Measurements from ENCODE around the gene DHFR2.
"Not testable (repeated sequence)": the region's sequence is repeated elsewhere in the genome, so short reads cannot be mapped to it uniquely, and the experiment has no call there.

Gene DHFR2

DNA sequence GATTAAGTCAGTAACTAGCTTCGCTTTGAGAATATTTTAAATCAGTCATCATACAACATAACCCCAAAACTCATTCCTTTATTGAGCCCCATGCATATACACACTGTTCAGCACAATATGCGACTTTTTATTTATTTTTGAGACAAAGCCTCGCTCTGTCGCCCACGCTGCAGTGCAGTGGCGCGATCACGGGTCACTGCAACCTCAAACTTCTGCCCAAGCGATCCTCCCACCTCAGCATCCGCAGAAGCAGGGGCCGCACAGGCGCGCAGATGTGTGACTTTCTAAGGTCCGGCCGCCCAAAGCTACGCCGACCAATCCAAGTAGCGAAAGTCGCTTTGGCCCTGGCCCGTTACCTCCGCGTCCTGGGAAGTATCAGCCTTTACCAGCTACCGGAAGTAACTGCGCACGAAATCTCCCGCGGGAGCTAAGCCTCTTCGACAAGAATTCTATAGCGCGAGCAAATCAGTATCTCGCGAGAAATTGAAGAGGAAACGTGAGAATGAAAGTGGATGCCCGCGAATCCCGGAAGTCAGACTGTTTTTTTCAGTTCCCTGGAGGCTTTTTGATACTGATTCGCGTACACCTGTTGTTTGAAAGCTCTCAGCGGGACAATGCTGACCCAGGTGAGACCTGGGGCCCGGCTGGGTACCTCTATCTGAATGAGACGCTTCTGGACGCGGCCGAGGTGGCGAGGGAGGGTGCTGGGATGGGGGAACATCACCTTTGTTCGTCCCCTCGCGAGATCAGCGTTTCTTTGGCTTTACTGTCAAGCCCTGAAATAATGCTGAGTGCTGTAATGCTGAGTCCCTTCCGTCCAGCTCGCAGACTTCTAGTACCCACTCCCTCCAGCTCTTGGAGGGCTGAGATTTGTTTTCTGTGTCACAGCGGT lies at the start of gene DHFR2, which contains the start of gene NSUN3:
DHFR2 (minus strand) TSS at position 404 of the 892 bp plus-strand sequence. CDS start 1,405 bp downstream, outside the sequence.
NSUN3 (plus strand) TSS at position 549 of the 892 bp plus-strand sequence; CDS start at position 615, 66 bp downstream.
- peak; percentile 93 for DNase-seq

DNA sequence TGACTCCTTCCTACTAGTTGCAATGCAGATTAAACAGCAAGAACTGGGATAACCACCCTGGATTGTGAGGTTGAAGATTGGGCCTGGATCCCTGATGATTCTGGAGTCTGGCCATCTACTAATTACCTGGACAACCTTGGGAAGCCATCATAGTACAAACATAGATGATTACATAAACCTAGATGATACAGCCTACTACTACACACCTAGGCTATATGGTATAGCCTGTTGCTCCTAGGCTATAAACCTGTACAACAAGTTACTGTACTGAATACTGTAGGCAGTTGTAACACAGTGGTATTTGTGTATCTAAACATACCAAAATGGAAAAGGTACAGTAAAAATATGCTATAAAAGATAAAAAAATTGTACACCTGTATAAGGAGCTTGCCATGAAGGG lies 48.1 kb upstream of the DHFR2 start:
- DNase-seq, result no peak

DNA sequence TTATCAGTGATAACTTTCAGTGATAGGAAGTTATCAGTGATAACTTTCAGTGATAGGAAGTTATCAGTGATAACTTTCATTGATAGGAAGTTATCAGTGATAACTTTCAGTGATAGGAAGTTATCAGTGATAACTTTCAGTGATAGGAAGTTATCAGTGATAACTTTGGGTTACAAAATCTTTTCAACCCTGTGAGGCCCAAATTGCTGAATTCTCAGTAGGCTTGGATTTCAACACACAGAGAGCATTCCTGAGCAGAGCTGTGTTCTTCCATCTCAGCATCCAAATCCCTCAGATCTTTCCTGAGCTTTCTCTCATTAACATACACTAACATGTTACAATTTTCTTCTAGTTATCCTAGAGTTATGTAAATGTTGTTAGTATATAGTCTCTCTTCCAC lies 47.5 kb upstream of the DHFR2 start:
- DNase-seq, result not testable (repeated sequence)

DNA sequence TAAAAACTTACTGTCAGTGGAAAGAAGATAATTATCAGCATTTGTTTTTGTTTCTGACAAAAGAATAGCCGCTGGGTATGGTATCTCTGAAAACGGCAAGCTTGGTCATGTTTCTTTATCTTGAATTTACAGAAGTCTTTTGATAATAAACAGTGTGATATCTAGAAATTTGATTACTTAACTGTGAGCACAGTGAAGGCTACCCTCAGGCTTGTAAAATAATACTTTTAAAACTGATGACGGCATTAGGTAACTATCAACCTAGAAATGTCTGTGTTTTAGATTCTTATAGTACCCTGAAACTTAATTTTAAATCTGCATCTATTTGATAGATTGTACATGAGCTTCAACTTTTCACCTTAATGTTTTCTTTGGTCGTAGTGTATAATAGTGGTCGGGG lies 43.6 kb upstream of the DHFR2 start:
- no peak for DNase-seq

DNA sequence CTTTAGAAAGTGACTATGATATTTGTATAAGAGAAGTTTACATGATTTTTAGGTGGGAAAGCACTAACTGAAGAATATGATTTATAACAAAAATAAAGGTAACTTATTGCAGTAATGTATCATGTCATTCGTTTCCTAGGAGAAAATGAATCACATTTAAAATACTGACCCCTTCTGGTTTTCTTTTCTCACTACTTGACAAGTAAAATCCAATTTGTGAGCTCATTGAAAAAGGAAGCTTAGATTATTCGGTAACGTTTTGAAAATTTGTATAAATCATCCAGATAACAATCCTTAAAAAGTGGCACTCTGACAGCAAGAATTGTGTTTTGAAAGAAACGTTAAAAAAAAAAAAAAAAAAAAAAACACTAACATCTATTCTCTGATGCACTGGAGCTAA lies 39.1 kb upstream of the DHFR2 start:
- no peak for DNase-seq

GRCh38 chr3:94099311-94099710 lies 36.6 kb upstream of the DHFR2 start:
- DNase-seq, result no peak

DNA sequence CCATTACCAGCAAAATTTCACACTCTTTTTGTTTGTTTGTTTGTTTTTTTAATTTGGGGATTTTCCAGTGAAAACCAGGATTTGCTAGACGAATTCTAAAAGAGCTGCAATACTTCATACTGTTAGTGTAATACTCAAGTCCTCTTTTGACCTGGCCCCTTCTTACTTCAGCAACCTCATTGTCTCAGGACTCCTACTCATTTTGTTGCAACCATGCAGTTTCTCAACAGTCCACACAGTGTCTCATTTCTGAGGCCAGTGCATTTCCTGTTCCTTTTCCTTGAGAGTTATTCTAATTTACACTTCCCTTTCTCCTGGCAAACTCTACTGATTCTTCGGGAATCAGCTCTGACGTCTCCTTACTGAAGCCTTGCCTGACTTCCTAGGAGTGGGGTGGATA lies 35.7 kb upstream of the DHFR2 start:
- DNase-seq, result no peak

GRCh38 chr3:94095111-94095510 lies 32.4 kb upstream of the DHFR2 start:
- DNase-seq, result no peak

DNA sequence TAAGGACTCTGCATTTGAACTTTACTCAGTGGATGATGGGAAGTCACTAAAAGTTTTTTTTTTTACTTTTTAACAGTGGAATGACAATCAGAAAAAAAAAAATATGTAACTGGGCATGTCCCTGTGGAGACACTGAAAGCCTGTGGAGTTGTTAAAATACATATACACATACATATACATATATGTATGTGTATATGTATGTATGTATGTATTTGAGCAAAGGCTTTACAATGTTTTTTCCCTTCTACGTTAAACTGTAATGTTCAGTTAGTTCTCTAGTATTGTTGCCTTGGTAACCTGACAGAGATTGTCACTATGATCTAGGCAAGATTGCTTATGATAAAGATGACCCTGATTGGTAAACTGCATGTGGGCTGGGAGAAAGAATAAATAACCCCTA lies 30.4 kb upstream of the DHFR2 start:
- no peak for DNase-seq

GRCh38 chr3:94092086-94092485 lies 29.4 kb upstream of the DHFR2 start:
- no peak for DNase-seq

- DNase-seq, result no peak
These were observed 26.4 kb upstream of the DHFR2 start for GRCh38 chr3:94089126-94089525.

GRCh38 chr3:94083261-94083660 lies 20.5 kb upstream of the DHFR2 start:
- no peak for DNase-seq

DNA sequence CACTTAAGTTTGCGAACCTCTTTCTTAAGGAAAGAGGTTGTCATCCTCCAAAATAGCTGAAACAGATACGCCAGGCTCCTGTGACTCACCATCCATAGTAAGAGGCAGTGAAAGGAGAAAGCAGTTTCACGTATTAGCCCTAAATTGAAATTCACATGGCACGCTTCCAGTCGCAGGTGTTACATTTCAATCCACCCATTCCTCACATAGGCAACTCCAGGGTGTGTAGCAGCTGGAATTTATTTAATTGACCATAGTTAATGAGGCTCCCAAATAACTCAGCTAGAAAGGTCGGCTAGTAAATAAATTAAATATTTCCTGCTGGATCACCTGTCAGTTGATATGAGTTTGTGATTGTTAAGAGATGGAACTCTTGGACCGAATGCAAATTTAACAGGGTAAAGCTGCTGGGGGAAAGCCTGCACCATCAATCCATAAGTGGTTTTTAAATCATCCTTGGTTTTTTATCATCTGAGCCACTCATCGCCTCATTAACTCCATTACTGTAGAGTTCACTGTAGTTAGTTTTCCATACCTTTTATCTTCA lies 19.7 kb upstream of the DHFR2 start:
- DNase-seq, result no peak

GRCh38 chr3:94081884-94082283 lies 19.2 kb upstream of the DHFR2 start:
- no peak for DNase-seq

- DNase-seq, result peak; percentile 22
These were observed 17.8 kb upstream of the DHFR2 start for GRCh38 chr3:94080552-94080951.

DNA sequence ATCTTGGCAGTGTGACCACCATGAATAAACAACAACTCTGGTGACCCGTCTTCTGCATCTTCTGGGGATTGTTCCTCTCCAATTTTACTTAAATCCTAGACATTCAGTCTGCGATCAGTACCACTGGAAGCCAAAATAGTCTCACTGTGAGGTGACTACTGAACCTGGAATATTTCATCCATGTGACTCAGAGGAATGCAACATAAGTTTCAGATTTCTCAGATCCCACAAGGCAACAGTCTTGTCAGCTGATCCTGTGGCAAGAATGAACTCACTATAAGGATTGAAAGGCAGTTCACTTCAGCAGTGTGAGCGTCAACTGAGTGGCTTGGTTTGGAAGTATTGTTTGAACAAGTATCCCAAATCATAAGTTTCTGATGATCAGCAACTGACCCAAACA lies 13.3 kb upstream of the DHFR2 start:
- no peak for DNase-seq

DNA sequence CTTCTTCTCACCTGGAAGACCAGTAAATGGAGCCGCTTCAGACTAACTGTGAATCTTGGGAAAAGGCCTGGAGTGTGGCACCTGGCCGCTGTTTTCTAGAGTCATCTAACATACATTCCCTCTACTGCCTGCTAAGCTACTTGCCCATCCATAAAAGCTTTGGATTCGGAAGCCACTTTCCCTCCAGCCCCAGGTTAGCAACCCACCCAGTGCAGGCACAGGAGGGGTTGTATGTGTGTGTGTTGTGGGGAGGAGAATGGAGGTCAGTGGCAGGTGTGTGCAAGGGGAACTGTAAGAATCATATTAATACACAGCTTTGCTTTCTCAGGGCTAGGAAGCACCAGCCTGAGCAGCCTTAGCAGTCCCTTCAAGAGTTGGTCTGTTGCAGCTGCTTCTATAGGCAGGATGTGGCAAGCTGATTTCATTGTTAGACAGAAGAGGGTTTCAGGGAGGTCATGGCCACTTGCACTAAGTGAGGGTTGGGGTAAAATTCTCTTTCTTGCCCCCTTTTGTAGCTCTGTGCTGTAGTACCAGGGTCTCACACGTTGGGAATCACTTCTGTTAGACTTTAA lies 9.1 kb upstream of the DHFR2 start:
- no peak for DNase-seq

GRCh38 chr3:94070341-94070911 lies 7.7 kb upstream of the DHFR2 start:
- no peak for DNase-seq

DNA sequence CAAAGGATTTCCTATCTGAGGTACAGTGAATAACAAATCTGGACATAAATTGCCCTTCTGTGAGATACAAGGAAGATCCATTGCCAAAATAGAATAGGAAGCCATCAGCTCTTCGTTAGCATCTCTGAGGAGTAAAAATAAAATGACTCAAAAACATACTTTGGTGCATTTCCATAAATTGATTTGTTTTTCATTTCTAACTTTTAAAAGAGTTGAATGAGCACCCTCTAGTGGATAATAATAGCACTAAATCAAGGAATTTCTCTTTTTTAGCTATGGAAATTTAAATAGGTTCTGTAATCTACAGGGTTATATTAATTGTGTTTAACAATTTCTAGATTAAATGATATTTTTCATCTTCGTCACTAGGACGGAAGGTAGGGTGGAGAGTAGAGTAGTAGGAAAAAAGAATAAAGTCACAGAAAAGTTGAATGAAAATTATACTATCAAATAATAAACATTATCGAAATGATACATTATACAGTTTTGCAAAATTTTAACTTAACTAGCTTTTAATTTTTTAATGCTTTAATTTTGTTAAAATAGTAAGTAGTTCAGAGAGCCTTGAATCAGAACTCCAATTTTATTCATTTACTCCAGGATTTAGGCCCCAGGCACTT lies 6.6 kb upstream of the DHFR2 start:
- DNase-seq, result peak; percentile 43

- no peak for DNase-seq
These were observed 4.1 kb upstream of the DHFR2 start for GRCh38 chr3:94066506-94067500.

- no peak for DNase-seq
These were observed 3.2 kb upstream of the DHFR2 start for GRCh38 chr3:94065819-94066480.

Data from CD4-positive, alpha-beta T cell treated with Interleukin-4 for 4 hours (primary cell).